Spleen (tissue), 7 donors: ENCODE measurements around the gene SDK2.

Experiments
- POLR2A ChIP-seq, 3 donors: fragments of 450-650 bp; IDR thresholded peaks; one replicate each; pipeline ENCODE4 v1.5.1; 2017; ENCODE audit warnings: antibody characterized with exemption in 3 of 3, mild to moderate bottlenecking in 1 of 3
- POLR2AphosphoS5 ChIP-seq, 3 donors: sonication (generic); formaldehyde crosslinking; IDR thresholded peaks; one replicate each; pipeline ENCODE4 v1.5.1; 2017; ENCODE audit warnings: antibody characterized with exemption in 3 of 3
- TF ChIP-seq, protein P1 (sequence below), 11 experiments: fragments of 200-600 bp in 7 of 11; fragments of 450-650 bp in 4 of 11; sonication (generic) in 4 of 11; IDR thresholded peaks in 8 of 11; conservative IDR thresholded peaks in 3 of 11; 1 replicate in 7 of 11; 2 replicates in 4 of 11; pipeline versions ENCODE4 v1.4.0 to v1.8.0; 2016 to 2021; ENCODE audit warnings: antibody characterized with exemption in 11 of 11, inconsistent platforms in 4 of 11, mild to moderate bottlenecking in 1 of 11
- donor health status: DM: no; HTN: no; CAD: no; lungs with moderate emphysema.
- donor health status: DM: no; HTN: no; CAD: no.
- donor health status: DM: no; HTN: no; CAD: no.

- TF ChIP-seq, protein P1, sequence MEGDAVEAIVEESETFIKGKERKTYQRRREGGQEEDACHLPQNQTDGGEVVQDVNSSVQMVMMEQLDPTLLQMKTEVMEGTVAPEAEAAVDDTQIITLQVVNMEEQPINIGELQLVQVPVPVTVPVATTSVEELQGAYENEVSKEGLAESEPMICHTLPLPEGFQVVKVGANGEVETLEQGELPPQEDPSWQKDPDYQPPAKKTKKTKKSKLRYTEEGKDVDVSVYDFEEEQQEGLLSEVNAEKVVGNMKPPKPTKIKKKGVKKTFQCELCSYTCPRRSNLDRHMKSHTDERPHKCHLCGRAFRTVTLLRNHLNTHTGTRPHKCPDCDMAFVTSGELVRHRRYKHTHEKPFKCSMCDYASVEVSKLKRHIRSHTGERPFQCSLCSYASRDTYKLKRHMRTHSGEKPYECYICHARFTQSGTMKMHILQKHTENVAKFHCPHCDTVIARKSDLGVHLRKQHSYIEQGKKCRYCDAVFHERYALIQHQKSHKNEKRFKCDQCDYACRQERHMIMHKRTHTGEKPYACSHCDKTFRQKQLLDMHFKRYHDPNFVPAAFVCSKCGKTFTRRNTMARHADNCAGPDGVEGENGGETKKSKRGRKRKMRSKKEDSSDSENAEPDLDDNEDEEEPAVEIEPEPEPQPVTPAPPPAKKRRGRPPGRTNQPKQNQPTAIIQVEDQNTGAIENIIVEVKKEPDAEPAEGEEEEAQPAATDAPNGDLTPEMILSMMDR (IDR thresholded peaks at IDR 0.05 in 8 of 11, conservative IDR thresholded peaks at IDR 0.05 in 3 of 11): no peak
- TF ChIP-seq POLR2A (IDR thresholded peaks at IDR 0.05): no peak
- no peak for TF ChIP-seq POLR2AphosphoS5 (IDR thresholded peaks at IDR 0.05)
These were observed 88.9 kb downstream of the SDK2 start for GRCh38 chr17:73555199-73555960.
